A549 (cell line): ENCODE results near the gene SUPV3L1. TPM values are rescaled to one million over a fixed set of nuclear protein-coding genes. Genes with fewer than 3 reads are reported as not detected.

ENCODE experiments used
- ATAC-seq, 2 experiments: fragments of 200-7000 bp in 1 of 2; fragments of >200 bp in 1 of 2; cut with Nextera tagmentation in 1 of 2; cut with Tn5 transposase in 1 of 2; 3 replicates each; pipeline versions ENCODE4 v1.8.0 to v1.9.1; 2018 to 2020; ENCODE audit warnings: mild to moderate bottlenecking in 1 of 2, moderate library complexity in 1 of 2
- CTCF ChIA-PET: fragments of 300-600 bp; sonication (Branson Sonifier 250); formaldehyde crosslinking; extraction: SDS; loops from one replicate; lab custom pipeline; 2021; ENCODE audit warnings: antibody characterized with exemption, inconsistent platforms; lab: Yijun Ruan, JAX
- POLR2A ChIA-PET: fragments of 350-600 bp; formaldehyde crosslinking; extraction: SDS; loops from one replicate; lab custom pipeline; 2021; ENCODE audit warnings: antibody characterized with exemption, inconsistent platforms; lab: Yijun Ruan, JAX
- DNase-seq, 2 experiments: peaks; one replicate each; pipeline versions ENCODE4 v3.0.0 to v3.0.0-alpha.2; 2011 to 2016; ENCODE audit warnings: low read depth in 1 of 2, low spot score in 1 of 2
- FAIRE-seq: peaks from 2 replicates; lab custom pipeline; 2011; peaks lifted over from hg19 to GRCh38; lab: Jason Lieb, UNC
- H3K27ac ChIP-seq, 2 experiments: fragments of >200 bp; sonication (Bioruptor Twin); formaldehyde crosslinking; 3 replicates each; pipeline ENCODE4 v1.5.1; 2016 to 2017
- H3K4me1 ChIP-seq: fragments of >200 bp; sonication (Bioruptor Twin); formaldehyde crosslinking; 3 replicates; pipeline ENCODE4 v1.6.1; 2016
- H3K4me2 ChIP-seq: fragments of >200 bp; sonication (Bioruptor Twin); formaldehyde crosslinking; 3 replicates; pipeline ENCODE4 v1.6.1; 2016
- H3K4me3 ChIP-seq: fragments of >200 bp; sonication (Bioruptor Twin); formaldehyde crosslinking; 3 replicates; pipeline ENCODE4 v1.5.1; 2016
- H3K9me3 ChIP-seq: fragments of >200 bp; sonication (Bioruptor Twin); formaldehyde crosslinking; 3 replicates; pipeline ENCODE4 v1.6.1; 2016
- ATOH8 ChIP-seq: fragments of 250-450 bp; sonication (Bioruptor Pico); IDR thresholded peaks from 2 replicates; pipeline ENCODE4 v1.5.0; 2020; ENCODE audit warnings: low read depth, mild to moderate bottlenecking, moderate library complexity
- BHLHE40 ChIP-seq: IDR thresholded peaks from 2 replicates; pipeline ENCODE4 v1.6.1; 2012; ENCODE audit warnings: low read depth, low read length, inconsistent platforms
- CBX8 ChIP-seq: fragments of 200-600 bp; sonication (generic); IDR thresholded peaks from 2 replicates; pipeline ENCODE4 v1.6.1; 2016
- CEBPB ChIP-seq, 2 experiments: fragments of >200 bp in 1 of 2; sonication (Bioruptor Twin) in 1 of 2; formaldehyde crosslinking in 1 of 2; IDR thresholded peaks; 2 replicates each; pipeline ENCODE4 v1.6.1; 2012 to 2016
- CTCF ChIP-seq: fragments of >200 bp; sonication (Bioruptor Twin); formaldehyde crosslinking; IDR thresholded peaks from 3 replicates; pipeline ENCODE4 v1.5.1; 2016
- EHF ChIP-seq: fragments of 250-450 bp; sonication (Bioruptor Pico); IDR thresholded peaks from 2 replicates; pipeline ENCODE4 v1.5.0; 2020; ENCODE audit warnings: mild to moderate bottlenecking
- EHMT2 ChIP-seq: fragments of 200-600 bp; sonication (generic); IDR thresholded peaks from 2 replicates; pipeline ENCODE4 v1.6.1; 2016; ENCODE audit warnings: antibody characterized with exemption, low read depth, mild to moderate bottlenecking, moderate library complexity
- ESRRA ChIP-seq: fragments of 150-350 bp; IDR thresholded peaks from 2 replicates; pipeline ENCODE4 v1.6.1; 2014; ENCODE audit warnings: mild to moderate bottlenecking, low read length, borderline replicate concordance
- FOSB ChIP-seq: fragments of 250-450 bp; sonication (Bioruptor Pico); IDR thresholded peaks from 2 replicates; pipeline ENCODE4 v1.5.0; 2020; ENCODE audit warnings: mild to moderate bottlenecking, moderate library complexity
- FOSL2 ChIP-seq, 2 experiments: fragments of 450-650 bp in 1 of 2; fragments of >200 bp in 1 of 2; sonication (Bioruptor Twin) in 1 of 2; formaldehyde crosslinking; IDR thresholded peaks; 2 replicates each; pipeline versions ENCODE4 v1.5.0 to v1.6.1; 2016 to 2020; ENCODE audit warnings: mild to moderate bottlenecking in 1 of 2, moderate library complexity in 1 of 2
- FOXS1 ChIP-seq: fragments of 250-450 bp; sonication (Bioruptor Pico); IDR thresholded peaks from 2 replicates; pipeline ENCODE4 v1.5.0; 2020; ENCODE audit warnings: mild to moderate bottlenecking, moderate library complexity
- GATA3 ChIP-seq: IDR thresholded peaks from 2 replicates; pipeline ENCODE4 v1.6.1; 2012; ENCODE audit warnings: borderline replicate concordance
- HDAC2 ChIP-seq: fragments of 200-600 bp; sonication (generic); IDR thresholded peaks from 2 replicates; pipeline ENCODE4 v1.6.1; 2016
- HEYL ChIP-seq: fragments of 250-450 bp; sonication (Bioruptor Pico); IDR thresholded peaks from 2 replicates; pipeline ENCODE4 v1.8.0; 2021; ENCODE audit warnings: mild to moderate bottlenecking, moderate library complexity
- HOXB13 ChIP-seq: fragments of 250-450 bp; sonication (Bioruptor Pico); IDR thresholded peaks from 2 replicates; pipeline ENCODE4 v1.5.0; 2020; ENCODE audit warnings: low read depth, mild to moderate bottlenecking, moderate library complexity
- HOXB5 ChIP-seq: fragments of 250-450 bp; sonication (Bioruptor Pico); IDR thresholded peaks from 2 replicates; pipeline ENCODE4 v1.5.0; 2020; ENCODE audit warnings: mild to moderate bottlenecking, moderate library complexity
- JUN ChIP-seq, 2 experiments: fragments of >200 bp; sonication (Bioruptor Twin); formaldehyde crosslinking; IDR thresholded peaks; 2 replicates in 1 of 2; 3 replicates in 1 of 2; pipeline ENCODE4 v1.6.1; 2016 to 2017
- JUNB ChIP-seq: fragments of >200 bp; sonication (Bioruptor Twin); formaldehyde crosslinking; IDR thresholded peaks from 2 replicates; pipeline ENCODE4 v1.6.1; 2016
- KDM5A ChIP-seq: fragments of 200-600 bp; sonication (generic); IDR thresholded peaks from 2 replicates; pipeline ENCODE4 v1.6.1; 2016; ENCODE audit warnings: antibody characterized with exemption, mild to moderate bottlenecking
- MAFK ChIP-seq: fragments of 450-650 bp; IDR thresholded peaks from 2 replicates; pipeline ENCODE4 v1.6.1; 2014; ENCODE audit not compliant: partially characterized antibody
- MAZ ChIP-seq: fragments of 150-350 bp; IDR thresholded peaks from 2 replicates; pipeline ENCODE4 v1.6.1; 2014; ENCODE audit warnings: antibody characterized with exemption, low read depth, low read length, borderline replicate concordance
- NFE2L2 ChIP-seq: fragments of 150-350 bp; conservative IDR thresholded peaks from 2 replicates; pipeline ENCODE4 v1.6.1; 2014; ENCODE audit warnings: low read length
- NPAS2 ChIP-seq: fragments of 250-450 bp; sonication (Bioruptor Pico); IDR thresholded peaks from 2 replicates; pipeline ENCODE4 v1.8.0; 2022; ENCODE audit warnings: mild to moderate bottlenecking, moderate library complexity, borderline replicate concordance
- NR3C1 ChIP-seq: fragments of >200 bp; sonication (Bioruptor Twin); formaldehyde crosslinking; IDR thresholded peaks from 3 replicates; pipeline ENCODE4 v1.6.1; 2017
- POLR2A ChIP-seq: IDR thresholded peaks from 2 replicates; pipeline ENCODE4 v1.6.1; 2012; ENCODE audit warnings: mild to moderate bottlenecking, low read length
- RAD21 ChIP-seq, 2 experiments: fragments of >200 bp in 1 of 2; sonication (Bioruptor Twin) in 1 of 2; formaldehyde crosslinking in 1 of 2; IDR thresholded peaks in 1 of 2; conservative IDR thresholded peaks in 1 of 2; 2 replicates in 1 of 2; 3 replicates in 1 of 2; pipeline ENCODE4 v1.6.1; 2012 to 2018; ENCODE audit warnings: inconsistent platforms in 1 of 2
- RFX5 ChIP-seq: fragments of 450-650 bp; IDR thresholded peaks from 2 replicates; pipeline ENCODE4 v1.7.1; 2014; ENCODE audit warnings: antibody characterized with exemption, mild to moderate bottlenecking, moderate library complexity
- SMC3 ChIP-seq: fragments of >200 bp; sonication (Bioruptor Twin); formaldehyde crosslinking; IDR thresholded peaks from 3 replicates; pipeline ENCODE4 v1.6.1; 2018; ENCODE audit warnings: inconsistent platforms
- SREBF2 ChIP-seq: fragments of 450-650 bp; IDR thresholded peaks from 2 replicates; pipeline ENCODE4 v1.6.1; 2014; ENCODE audit warnings: mild to moderate bottlenecking, moderate library complexity
- TP53 ChIP-seq: fragments of 250-450 bp; sonication (Bioruptor Pico); IDR thresholded peaks from 2 replicates; pipeline ENCODE4 v1.5.0; 2021; ENCODE audit warnings: mild to moderate bottlenecking, moderate library complexity
- ZSCAN20 ChIP-seq: fragments of 250-450 bp; sonication (Bioruptor Pico); IDR thresholded peaks from 2 replicates; pipeline ENCODE4 v1.8.0; 2022; ENCODE audit warnings: mild to moderate bottlenecking, moderate library complexity
- WGBS: methylation state at CpG from one replicate; pipeline ENCODE4 v1.1.6; 2017; ENCODE audit errors: missing lambda C conversion rate; 5-methylcytosine and 5-hydroxymethylcytosine counted together
- polyA plus RNA-seq, 4 experiments: library from polyadenylated mRNA; depleted of rRNA in 3 of 4; stranded (reverse); fragments of >200 nt; fragmentation: RNase III in 1 of 4; extraction: RNeasy Plus Mini Kit Qiagen cat#74134 plus additional on column Dnase treatment in 1 of 4; gene quantifications; 2 replicates in 3 of 4; 3 replicates in 1 of 4; pipeline ENCODE4 v1.2.3, GENCODE V29; 2011 to 2017
- TF ChIP-seq, protein P1 (sequence below): IDR thresholded peaks from 2 replicates; pipeline ENCODE4 v1.6.1; 2012
- TF ChIP-seq, protein P2 (sequence below): IDR thresholded peaks from 2 replicates; pipeline ENCODE4 v1.6.1; 2012; ENCODE audit warnings: low read depth, borderline replicate concordance
- TF ChIP-seq, protein P3 (sequence below): IDR thresholded peaks from 2 replicates; pipeline ENCODE4 v1.6.1; 2012
- TF ChIP-seq, protein P4 (sequence below): fragments of >200 bp; sonication (Bioruptor Twin); formaldehyde crosslinking; IDR thresholded peaks from 2 replicates; pipeline ENCODE4 v1.6.1; 2016

The SUPV3L1 gene
- polyA plus RNA-seq, 2 of the 4 experiments (the other 2 are of a cell fraction), result 31.9 to 57.4 TPM

DNA sequence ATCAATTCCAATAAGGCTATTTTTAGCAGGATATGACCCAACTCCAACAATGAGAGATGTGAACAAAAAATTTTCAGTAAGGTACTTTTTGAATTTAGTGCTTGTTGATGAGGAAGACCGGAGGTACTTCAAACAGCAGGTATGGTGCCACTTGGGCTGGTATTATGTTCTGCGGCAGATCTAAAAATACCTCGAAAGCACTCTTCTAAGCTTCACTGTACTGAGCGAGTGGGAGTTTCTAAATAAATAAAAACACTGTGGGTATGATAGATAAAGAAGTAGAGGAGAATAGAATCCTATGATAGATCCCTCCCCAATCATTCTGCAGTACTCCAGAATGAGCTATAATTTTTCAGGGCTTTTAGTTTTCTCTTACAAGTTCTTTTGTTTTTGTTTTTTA is 11.5 kb upstream of the SUPV3L1 start:
- Histone ChIP-seq H3K4me2 (no peak overlapping the region), H3K27ac (no peak overlapping the region), H3K4me1 (no peaks in the 10 kb centered on the region)
- TF ChIP-seq CTCF (no peak), MAZ (no peak), HDAC2 (no peak), RAD21 (conservative IDR thresholded peaks at IDR 0.05 in 1 of 2, IDR thresholded peaks at IDR 0.05 in 1 of 2) (no peak), RFX5 (no peak), FOSL2 (IDR thresholded peaks at IDR 0.05) (no peak), FOSL2 (CRISPR knock-in tag; IDR thresholded peaks at IDR 0.05) (no peak), JUNB (no peak), CEBPB (IDR thresholded peaks at IDR 0.05) (no peak), GATA3 (no peak), CBX8 (no peak), SMC3 (no peak), JUN (IDR thresholded peaks at IDR 0.05) (no peak), SREBF2 (no peak), HOXB13 (CRISPR knock-in tag) (no peak), NFE2L2 (no peak), TP53 (CRISPR knock-in tag) (no peak)
- TF ChIP-seq, protein P1, sequence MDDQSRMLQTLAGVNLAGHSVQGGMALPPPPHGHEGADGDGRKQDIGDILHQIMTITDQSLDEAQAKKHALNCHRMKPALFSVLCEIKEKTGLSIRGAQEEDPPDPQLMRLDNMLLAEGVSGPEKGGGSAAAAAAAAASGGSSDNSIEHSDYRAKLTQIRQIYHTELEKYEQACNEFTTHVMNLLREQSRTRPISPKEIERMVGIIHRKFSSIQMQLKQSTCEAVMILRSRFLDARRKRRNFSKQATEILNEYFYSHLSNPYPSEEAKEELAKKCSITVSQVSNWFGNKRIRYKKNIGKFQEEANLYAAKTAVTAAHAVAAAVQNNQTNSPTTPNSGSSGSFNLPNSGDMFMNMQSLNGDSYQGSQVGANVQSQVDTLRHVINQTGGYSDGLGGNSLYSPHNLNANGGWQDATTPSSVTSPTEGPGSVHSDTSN, result no peak
- TF ChIP-seq, protein P2, sequence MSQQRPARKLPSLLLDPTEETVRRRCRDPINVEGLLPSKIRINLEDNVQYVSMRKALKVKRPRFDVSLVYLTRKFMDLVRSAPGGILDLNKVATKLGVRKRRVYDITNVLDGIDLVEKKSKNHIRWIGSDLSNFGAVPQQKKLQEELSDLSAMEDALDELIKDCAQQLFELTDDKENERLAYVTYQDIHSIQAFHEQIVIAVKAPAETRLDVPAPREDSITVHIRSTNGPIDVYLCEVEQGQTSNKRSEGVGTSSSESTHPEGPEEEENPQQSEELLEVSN, result no peak
- TF ChIP-seq, protein P3, sequence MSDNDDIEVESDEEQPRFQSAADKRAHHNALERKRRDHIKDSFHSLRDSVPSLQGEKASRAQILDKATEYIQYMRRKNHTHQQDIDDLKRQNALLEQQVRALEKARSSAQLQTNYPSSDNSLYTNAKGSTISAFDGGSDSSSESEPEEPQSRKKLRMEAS, result no peak
- TF ChIP-seq, protein P4, sequence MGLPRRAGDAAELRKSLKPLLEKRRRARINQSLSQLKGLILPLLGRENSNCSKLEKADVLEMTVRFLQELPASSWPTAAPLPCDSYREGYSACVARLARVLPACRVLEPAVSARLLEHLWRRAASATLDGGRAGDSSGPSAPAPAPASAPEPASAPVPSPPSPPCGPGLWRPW, result no peak
- TF ChIP-seq, all 56 proteins: peak for 0
- FAIRE-seq (no peak), ATAC-seq (no peak), DNase-seq (no peak)
- ChIA-PET CTCF (interaction anchor here (0.7 kb wide), 1 partner anchor 163 kb away, joined by 5 read pairs; no protein-coding TSS in a partner anchor), POLR2A (no interaction called here)
- 93% methylated on average over 4 of the region's 4 CpGs for WGBS
- Histone ChIP-seq H3K9me3 (no peaks in the 10 kb centered on the region), H3K4me3 (no peak overlapping the region)

- Histone ChIP-seq H3K4me3 (no peak overlapping the region), H3K4me2 (no peak overlapping the region)
- ATAC-seq (no peak), DNase-seq (no peak)
- TF ChIP-seq KDM5A (no peak), FOSB (CRISPR knock-in tag) (no peak), EHMT2 (no peak), EHF (no peak), FOSL2 (IDR thresholded peaks at IDR 0.05) (no peak), FOSL2 (CRISPR knock-in tag; IDR thresholded peaks at IDR 0.05) (no peak), HOXB5 (CRISPR knock-in tag) (no peak), CBX8 (no peak), ESRRA (no peak), ZSCAN20 (CRISPR knock-in tag) (no peak), HEYL (CRISPR knock-in tag) (no peak), POLR2A (no peak), ATOH8 (CRISPR knock-in tag) (no peak), NR3C1 (no peak), MAFK (no peak), MAZ (no peak), NPAS2 (no peak), BHLHE40 (no peak), FOXS1 (CRISPR knock-in tag) (no peak)
- TF ChIP-seq, all 56 proteins: peak for 0
- POLR2A ChIA-PET, result no interaction called here
- no peak for FAIRE-seq
- no peak overlapping the region for H3K27ac ChIP-seq
- CTCF ChIA-PET, result interaction anchor here (0.8 to 0.9 kb wide), 2 partner anchors 10 to 14 kb away, joined by 3 to 4 read pairs; no protein-coding TSS in a partner anchor
- H3K9me3 ChIP-seq, result no peaks in the 10 kb centered on the region
- no peaks in the 10 kb centered on the region for H3K4me1 ChIP-seq
- 81% methylated on average over 3 of the region's 3 CpGs for WGBS
Observed at GRCh38 chr10:69172241-69172982, 7.6 kb upstream of the SUPV3L1 start.
